ENCODE measurements around the gene NCR3LG1.
A peak's percentile ranks its signal among the peaks of the same experiment; 100 is the strongest.

NCR3LG1 gene

DNA sequence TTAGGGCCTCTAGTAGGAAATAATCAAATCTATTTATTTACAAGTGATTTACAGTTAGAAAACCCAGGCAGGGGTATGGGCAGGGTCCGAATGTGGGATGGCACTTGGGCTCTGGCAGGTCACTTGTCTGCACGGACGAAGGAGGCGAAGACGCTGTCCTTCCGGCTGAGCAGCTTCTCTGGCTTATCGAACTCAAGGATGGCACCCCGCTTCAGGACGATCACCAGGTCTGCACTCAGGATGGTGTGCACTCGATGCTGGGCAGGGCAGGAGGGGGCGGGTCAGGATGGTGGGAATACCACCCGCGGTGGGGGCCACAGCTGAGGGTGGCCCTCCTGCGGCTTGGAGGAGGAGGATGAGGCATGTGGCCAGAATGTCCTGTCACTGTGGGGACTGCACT lies 41.3 kb downstream of the NCR3LG1 start:
- DNase-seq (ENCODE audit: low read depth): no peak

DNA sequence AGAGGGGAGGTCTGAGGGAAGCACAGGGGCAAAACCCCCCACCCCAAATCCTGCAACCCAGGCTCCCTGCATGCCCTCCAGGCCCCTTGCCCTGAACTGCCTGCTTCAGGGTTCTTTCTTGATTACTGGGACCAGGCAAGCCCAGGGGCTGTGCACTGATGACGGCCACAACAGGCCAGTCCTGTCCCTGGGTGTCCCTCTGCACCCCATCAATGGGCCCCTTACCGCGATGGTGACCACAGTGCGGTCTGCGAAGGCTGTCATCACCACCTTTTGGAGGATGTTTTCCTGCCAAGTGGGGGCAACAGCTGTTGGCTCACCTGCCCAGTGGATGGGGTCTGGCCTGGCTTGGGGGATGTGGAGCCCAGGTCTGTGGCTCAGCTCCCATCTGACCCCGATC lies 41.9 kb downstream of the NCR3LG1 start:
- DNase-seq (ENCODE audit: low read depth): no peak

DNA sequence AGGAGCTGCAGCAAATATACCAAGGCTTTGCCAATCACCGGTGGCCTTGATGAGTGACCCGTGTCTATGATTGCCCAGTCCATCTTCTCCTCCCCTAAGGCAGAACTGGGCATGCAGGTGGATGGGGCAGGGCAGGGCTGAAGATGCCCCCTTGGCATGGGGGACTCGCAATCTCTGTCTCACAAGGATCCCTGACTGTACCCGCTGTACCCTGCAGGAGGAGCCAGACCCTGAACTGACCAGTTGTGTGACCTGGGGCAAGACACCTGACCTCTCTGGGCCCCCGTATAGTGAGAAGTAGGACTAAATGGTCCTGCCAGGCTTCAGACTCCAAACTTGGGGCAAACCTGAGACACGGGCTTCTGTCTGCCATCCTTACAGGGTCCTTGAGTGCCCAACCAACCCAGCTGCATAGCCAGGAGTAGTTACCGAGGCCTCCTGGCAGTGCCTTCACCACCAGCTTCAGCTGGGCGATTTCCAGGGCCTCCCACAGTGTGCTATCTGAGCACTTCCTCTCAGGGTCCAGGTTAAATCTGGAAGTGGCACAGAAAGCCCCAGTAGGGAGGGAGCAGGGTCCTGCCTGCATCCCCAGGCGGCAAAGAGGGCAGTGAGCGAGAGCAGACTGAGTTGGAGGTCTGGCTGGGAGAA lies 43.3 kb downstream of the NCR3LG1 start:
- no peak for DNase-seq (ENCODE audit: low read depth)

DNA sequence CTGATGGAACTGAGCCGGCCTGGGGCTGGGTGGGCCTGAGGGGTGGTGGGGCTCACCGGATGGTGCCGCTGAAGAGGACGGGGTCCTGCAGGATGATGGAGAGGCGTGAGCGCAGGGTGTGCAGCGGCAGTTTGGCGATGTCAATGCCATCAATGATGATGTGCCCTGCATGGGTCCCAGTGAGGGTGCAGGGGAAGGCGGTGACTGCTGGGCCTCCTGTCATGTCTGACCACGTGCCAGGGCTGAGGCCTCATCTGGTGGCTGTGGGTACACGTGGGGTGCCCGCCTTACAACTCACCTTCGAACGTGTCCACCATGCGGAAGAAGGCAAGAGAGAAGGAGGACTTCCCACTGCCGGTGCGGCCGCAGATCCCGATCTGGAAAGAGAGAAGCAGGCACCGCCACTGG lies 44.0 kb downstream of the NCR3LG1 start:
- DNase-seq (ENCODE audit: low read depth): no peak

DNA sequence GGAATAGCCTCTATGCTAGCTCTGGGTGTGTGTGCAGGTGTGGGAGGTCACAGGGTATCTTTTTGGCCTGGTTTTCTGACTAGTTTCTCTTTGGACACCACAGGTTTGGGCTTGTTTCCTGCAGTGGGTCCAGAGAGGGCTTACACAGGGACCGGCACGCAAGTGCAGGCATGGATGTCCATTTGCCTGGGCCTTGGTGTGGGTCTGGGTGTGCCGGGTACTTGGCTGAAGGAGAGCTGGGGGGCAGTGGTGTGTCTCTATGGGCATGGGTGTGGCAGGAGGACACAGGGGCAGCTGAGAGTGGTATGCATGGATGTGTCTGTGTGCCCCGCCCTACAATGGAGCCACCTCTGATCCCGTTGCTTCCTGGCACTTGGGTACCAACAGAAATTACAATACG lies 44.4 kb downstream of the NCR3LG1 start:
- no peak for DNase-seq (ENCODE audit: low read depth)

DNA sequence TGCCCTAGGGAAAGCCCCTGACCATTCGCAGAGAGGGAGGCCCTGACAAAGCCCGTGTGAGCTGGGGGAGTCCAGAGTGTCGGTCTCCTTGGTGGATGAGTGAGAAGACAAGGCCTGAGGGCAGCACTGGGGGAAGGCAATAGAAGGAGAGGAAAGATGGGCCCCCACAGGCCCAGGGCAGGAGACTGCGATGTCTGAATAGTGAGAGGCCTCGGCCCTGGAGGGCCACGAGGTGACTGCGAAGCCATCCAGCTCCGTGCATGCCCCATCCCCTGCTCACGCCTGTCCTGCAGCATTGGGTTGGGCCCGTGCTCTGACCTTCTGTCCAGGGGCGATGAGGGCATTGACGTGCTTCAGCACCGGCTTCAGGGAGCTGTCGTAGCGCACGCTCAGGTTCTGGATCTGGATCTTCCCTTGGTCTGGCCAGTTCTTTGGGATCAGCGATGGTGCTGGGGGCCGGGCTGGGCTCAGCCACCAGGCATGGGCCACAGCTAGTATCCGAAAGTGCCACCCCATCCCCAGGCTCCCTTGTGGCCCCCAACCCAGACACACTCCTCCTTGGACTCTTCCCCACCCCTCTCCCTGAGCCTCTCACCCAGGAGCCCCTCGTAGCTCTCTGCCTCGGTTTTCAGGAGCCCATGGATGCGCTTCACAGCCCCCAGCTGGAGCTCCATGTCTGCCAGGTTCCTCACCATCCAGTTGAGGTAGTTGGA lies 45.2 kb downstream of the NCR3LG1 start:
- DNase-seq (ENCODE audit: low read depth): no peak

DNA sequence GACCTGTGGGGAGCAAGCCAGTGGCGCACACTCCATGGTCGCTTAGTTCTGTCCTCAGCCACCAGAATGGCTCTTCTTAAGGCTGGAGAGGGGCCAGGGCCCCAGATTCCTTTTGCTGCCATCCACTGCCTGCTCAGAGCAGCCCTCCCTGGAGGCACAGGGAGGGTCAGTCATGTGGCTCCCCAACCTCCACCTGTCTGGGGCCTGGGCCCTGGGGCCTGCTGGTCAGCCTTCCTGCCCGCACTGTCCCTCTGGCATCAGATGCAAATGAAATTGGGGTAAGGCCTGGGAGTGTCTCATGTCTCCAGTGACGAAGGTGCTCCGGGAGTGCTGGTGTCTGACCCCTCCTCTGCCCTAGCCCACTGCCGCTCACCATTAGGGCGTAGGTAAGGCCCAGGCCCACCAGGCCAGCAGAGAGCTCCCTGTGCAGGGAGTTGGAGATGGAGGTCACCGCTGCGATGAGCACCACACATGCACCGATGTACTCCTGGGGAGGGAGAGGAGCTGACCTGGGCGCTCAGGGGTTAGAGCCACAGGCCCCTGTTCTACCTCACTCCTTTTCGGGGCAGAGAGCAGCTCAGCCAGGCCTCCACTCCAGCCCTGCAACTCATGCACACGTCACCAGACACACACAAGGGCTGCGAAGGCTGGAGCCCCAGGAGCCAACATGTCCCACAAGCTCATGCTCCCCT lies 45.9 kb downstream of the NCR3LG1 start:
- DNase-seq (ENCODE audit: low read depth): no peak

DNA sequence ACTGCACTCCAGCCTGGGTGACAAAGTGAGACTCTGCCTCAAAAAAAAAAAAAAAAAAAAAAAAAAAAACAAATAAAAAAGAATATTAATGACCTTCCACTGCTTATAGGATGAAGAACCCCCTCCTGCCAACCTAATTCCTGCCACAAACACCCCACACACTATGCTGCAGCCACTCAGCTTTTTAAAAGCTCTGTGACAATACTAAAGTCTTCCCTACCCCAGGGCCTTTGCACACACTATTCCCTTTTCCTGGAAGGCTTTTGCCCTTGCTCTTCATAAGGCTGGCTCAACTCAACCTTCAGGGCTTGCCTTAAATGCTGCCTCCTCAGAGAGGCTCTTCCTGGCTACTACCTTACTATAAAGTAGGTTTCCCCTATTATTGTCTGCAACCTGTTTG lies 47.6 kb downstream of the NCR3LG1 start:
- no peak for DNase-seq (ENCODE audit: low read depth)

DNA sequence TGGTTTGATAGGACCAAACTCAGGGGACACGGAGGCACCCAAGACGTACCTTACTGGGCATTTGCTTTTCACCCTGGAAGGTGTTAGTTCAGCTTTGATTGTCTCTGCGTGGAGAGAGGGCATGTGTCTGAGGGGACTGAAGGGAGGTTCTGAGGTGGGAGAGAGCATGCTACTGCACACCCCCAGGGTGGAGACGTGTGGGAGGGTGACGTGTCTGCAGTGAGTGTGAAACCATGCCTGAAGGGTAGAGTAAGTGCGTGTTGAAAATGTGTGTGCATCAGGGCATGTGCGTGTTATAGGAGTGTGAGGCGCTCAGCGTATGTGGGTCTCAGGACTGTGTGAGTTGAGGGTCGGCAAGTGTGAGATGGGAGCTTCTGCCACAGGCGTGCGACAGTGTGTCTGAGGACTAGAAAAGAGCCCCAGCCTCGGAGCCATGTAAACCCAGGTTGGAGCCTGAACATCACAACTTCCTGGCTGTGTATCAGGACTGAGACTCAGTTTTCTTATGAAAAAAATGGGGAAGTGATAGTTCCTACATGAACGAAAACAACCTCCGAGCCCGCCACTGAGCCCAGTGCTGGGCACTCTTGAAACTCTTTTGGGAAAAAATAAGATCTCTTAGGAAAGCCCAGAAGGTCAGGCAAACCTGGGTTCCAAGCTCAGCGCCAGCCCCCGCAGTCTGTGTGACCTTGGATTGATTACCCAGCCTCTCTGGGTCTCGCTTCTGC lies 48.6 kb downstream of the NCR3LG1 start:
- no peak for DNase-seq (ENCODE audit: low read depth)

DNA sequence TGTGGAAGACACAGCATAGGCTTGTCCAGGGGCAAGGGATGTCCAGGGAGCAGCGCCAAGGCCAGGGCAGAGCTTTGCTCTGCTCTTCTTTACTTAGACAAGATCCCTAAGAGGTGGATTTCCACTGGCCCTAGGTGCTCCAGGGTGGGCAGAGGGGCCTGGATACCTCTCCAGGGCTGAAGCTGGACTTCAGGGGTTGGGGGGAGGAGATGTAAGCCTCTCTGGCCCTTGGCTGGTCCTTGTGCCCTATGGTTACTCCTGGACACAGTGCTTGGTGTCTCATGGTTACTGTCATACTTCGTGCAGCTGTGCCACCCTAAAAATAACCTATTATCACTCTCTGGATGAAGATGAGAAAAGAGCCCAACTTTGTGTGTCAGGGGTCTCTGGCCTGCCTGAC lies 49.7 kb downstream of the NCR3LG1 start:
- DNase-seq (ENCODE audit: low read depth): no peak

DNA sequence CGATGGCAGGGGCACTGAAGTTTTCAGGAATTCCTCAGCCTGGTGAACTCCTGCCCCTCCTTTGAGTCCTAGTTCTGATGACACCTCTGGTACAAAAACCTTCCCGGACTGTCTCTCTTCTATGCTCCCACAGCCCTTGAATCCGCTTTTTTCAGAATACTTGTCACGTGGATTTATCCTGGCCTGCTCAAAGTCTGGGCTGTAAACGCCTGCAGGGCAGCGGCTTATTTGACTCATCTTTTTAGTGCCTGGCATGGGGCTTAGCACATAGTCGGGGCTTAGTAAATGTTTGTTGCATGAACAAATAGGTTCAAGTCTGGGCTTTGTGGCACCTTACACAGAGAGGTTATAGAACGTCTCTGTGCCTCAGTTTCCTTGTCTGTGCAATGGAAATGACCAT lies 50.2 kb downstream of the NCR3LG1 start:
- DNase-seq (ENCODE audit: low read depth): no peak

DNA sequence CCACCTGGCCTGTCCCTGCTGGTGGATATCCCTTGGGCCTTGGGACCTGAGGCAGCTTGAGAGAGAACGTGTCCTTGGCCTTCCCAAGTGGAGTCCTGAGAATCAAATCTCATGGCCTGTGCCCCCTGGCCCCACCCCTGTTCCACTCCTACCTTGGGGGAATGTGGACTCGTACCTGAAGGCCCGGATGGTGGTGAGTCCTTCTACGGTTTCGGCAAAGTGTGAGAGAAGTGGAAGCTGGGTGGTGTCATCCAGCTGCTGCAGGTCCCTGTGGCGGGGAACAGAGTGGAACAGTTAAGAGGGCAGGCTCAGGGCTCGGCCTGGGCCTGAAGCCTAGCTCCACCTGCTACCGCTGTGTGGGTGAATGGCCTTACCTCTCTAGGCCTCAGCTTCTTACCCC lies 50.9 kb downstream of the NCR3LG1 start:
- no peak for DNase-seq (ENCODE audit: low read depth)

DNA sequence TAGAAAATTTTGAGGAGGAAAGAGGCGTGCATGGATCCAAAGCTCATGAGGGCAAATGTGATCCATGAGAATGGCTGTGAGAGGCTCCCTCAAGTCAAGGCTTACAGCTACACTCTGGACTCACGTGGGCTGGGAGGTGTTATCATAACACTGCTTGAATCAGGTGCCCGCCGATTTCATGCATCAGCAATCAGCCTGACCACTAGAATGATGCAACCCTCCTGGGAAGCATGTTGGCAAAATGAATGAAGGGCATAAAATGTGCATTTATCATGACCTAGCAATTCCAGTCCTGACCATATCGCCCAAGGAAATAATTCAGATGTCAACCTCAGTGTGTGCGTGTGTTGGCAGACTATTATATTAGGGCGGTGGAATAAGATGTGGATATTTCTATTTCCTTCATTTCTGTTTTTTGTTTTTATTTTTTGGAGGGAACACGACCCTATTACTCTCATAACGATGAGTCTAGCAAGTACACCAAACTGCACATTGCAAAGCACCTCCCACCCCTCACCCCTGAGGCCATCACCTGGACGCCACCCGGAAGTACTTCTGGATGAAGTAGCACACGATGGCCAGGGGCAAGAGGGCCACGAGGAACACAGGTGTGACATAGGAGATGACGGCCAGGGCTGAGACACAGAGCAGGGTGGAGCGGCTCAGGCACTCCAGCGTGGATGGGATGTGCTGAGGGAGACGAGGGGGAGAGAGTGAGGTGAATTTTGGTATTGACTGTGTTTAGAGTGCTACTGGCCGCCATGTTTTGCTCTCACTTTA lies 52.6 kb downstream of the NCR3LG1 start:
- DNase-seq (ENCODE audit: low read depth): peak; percentile 57

DNA sequence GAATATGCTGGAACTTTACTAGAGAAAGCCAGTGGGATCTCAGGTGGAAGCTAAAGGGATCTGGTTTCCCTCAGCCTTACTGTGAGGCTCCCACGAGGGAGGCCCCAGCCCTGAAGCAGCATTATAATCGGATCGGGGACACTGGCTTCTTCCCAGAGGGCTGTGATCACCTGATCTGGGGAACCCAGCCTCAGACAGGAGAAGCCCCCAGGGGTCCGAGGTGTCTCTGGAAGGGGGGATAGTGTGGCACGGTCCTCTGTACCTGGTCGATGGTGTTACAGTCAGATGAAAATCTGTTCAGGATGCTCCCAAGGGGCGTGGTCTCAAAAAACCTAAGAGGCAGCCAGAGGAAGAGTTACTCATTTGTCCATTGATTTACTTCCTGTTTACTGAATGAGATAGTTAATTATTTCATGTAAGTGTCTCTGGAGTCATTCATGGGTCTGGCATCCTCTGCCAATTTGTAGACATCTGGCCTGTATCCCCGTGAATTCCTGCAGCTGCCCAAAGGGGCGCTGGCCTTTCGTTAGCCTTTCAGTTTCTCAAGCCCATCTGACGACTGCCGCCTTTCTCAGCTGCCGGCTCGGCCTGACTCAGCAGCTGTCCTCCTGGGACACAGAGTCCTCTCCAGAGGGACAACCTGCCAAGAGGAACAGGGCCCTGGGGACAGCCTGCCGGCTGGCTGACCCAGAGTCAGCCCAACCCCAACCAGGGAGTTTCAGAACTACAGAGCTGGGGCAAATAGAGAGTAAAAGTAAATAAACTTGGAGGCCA lies 53.8 kb downstream of the NCR3LG1 start:
- peak; percentile 33 for DNase-seq (ENCODE audit: low read depth)

DNA sequence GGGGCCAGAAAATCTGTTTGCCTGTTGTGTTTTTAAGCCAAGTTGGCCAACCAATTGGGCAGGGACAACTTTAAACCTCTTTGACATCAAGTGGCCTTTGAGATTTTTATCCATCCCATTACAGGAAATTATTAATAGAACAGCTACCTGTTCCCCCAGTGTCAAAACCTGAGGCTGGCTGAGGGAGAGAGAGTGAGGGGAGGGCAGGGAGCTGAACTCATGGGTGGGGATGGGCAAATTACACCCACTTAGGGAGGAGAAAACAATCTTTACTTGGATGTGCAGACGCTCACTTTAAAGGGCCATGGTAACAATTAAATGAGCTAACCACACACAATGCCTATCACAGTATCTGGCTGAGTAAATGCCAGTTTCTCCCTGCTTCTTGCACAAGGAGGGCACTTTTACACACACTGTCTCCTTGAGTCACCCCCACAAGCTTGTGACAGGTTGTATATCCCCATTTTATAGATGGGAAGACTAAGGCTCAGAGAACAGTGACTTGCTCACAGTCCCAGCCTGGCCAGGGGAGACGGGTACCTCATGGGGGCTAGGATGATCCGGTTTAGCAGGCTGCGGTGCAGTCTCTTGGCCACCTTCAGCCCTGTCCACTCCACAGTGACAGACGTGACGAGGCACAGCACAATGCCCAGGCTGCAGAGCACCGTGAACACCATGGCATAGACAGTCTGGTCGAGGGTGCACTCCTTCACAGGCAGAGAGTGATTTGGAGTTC lies 54.6 kb downstream of the NCR3LG1 start:
- DNase-seq (ENCODE audit: low read depth): no peak

DNA sequence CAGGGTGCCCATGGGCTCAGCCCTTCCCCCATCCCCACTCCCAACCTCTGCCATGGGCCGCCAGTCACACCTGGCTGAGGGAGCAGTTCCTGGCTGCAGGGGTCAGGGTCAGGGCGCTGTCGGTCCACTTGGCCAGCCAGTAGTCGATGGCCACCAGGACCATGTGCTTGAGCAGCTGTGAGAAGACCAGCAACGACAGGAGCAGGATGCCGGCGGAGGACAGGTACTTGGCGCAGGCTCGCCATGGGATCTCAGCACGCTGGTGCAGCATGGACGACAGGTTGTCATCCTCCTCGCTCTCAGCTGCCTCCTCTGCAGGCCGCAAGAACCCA lies 55.2 kb downstream of the NCR3LG1 start:
- no peak for DNase-seq (ENCODE audit: low read depth)

DNA sequence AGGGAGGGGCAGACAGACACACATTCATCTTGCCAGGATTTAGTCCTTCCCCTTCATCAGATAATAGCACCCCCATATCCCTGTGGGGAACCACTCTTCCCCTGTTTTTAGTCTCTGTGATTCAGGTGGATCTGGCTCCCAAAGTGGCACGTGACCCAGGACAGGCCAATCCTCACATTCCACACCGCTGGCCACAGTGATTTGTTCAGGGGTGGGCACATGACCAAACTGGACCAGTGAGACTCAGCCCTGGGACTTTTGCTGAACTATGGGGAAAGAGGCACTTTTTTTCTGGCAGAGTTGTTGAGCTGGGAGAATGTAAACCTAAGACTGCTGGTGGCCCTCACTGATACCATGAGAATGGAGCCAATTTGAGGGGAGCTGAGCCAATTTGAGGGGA lies 56.0 kb downstream of the NCR3LG1 start:
- DNase-seq (ENCODE audit: low read depth): no peak

DNA sequence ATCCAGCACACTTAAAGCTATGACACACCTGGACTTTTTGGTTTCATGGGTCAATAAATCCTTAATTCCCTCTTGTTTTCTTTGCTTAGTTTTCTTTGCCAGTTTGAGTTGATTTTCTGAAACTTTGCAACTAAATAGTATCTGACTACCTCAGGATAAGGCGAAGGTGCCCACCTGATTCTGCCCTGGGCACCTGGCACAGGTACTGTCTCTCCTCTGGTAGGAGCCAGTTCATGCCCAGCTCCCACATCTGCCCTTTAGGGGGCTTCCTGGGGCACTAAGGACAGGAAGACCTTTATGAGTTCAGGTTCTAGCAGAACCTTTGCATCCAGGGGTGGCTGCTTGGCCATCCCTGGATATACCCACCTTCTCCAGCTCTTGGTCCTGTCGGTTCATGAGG lies 56.4 kb downstream of the NCR3LG1 start:
- no peak for DNase-seq (ENCODE audit: low read depth)

DNA sequence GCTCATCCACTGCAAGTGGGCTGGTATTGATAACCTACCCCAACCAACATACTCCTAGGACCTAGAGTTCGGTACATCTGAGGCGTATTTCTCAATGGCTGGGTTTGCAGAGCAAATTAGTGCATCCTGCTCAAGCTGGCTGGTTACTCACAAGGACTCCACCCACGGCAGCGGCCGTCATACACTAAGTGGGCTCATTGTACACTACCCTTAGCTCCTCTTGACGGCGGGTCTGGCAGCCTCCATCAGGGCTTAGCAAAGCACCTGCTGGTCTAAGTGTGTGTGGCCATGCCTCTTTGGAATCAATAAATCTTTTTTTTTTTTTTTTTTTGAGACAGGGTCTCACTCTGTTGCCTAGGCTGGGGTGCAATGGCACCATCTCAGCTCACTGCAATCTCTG lies 57.0 kb downstream of the NCR3LG1 start:
- DNase-seq (ENCODE audit: low read depth): no peak

DNA sequence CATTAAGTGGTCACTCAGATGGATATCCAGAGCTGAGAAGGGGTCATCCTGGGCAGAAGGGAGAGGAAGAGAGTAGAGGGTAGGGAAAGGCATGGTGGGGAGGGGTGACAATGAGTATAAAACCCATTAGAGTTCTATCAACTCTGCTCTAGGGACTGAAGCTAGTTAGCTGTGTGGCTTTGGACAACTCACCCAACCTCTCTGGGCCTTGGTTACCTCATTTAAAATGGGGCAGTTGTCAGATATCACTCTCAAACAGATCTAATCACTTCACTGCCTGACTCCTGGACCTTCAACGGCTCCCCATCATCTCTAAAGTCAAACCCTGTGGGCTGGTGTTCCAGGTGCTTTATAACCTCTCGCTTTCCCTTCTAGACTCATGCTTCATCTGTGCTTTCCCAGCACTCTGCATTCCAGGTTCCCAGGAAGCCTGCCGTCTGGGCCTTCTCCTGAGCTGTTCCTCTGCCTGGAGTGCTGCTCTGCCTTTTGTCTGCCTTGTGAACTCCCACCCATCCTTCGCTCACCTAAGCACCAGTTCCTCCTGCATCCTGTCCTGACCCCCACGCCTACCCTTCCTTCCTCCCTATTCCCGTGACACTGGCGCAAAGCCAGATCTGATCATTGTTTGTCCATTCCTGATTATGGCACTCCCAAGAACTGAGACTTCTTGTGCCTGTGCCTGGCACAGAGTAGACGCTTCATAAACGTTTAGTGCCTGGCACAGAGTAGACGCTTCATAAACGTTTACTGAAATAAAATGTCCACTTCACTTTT lies 59.2 kb downstream of the NCR3LG1 start:
- DNase-seq (ENCODE audit: low read depth): no peak
